HS-27A (cell line): Measurements from ENCODE around the gene TCF4.

ENCODE experiments used
- DNase-seq: peaks from one replicate; pipeline ENCODE4 v3.0.0-alpha.2; 2012; ENCODE audit warnings: low read depth, missing footprints

Gene TCF4

GRCh38 chr18:55407774-55408535, 180.0 kb downstream of the TCF4 start:
- no peak for DNase-seq

- no peak for DNase-seq
Measured at GRCh38 chr18:55407191-55407590, 180.8 kb downstream of the TCF4 start.

GRCh38 chr18:55406451-55406991, 181.5 kb downstream of the TCF4 start:
- no peak for DNase-seq

GRCh38 chr18:55405893-55406406, 182.0 kb downstream of the TCF4 start:
- peak; percentile 72 for DNase-seq

- no peak for DNase-seq
Measured at GRCh38 chr18:55405475-55405874, 182.5 kb downstream of the TCF4 start.

GRCh38 chr18:55404832-55405465, 183.0 kb downstream of the TCF4 start:
- no peak for DNase-seq

GRCh38 chr18:55404136-55404830, 183.7 kb downstream of the TCF4 start:
- no peak for DNase-seq

GRCh38 chr18:55403421-55403949, 184.5 kb downstream of the TCF4 start:
- no peak for DNase-seq

GRCh38 chr18:55402731-55403405, 185.1 kb downstream of the TCF4 start:
- DNase-seq: no peak

- peak; percentile 69 for DNase-seq
Measured at GRCh38 chr18:55401638-55402191, 186.3 kb downstream of the TCF4 start.

- no peak for DNase-seq
Measured at GRCh38 chr18:55400590-55401541, 187.1 kb downstream of the TCF4 start.

- DNase-seq: no peak
Measured at GRCh38 chr18:55400081-55400480, 187.9 kb downstream of the TCF4 start.

- no peak for DNase-seq
Measured at GRCh38 chr18:55398858-55399257, 189.1 kb downstream of the TCF4 start.

- no peak for DNase-seq
Measured at GRCh38 chr18:55396979-55397378, 191.0 kb downstream of the TCF4 start.

GRCh38 chr18:55396267-55396905, 191.6 kb downstream of the TCF4 start:
- DNase-seq: no peak

GRCh38 chr18:55395799-55396198, 192.2 kb downstream of the TCF4 start:
- DNase-seq: no peak

GRCh38 chr18:55390898-55391297, 197.1 kb downstream of the TCF4 start:
- no peak for DNase-seq

GRCh38 chr18:55387139-55387984, 200.6 kb downstream of the TCF4 start:
- DNase-seq: no peak

- no peak for DNase-seq
Measured at GRCh38 chr18:55386545-55386944, 201.4 kb downstream of the TCF4 start.
